HG03432 (cell line): ENCODE data around the gene PPP1R37.

Experiments used
- ATAC-seq: cut with Tn5 transposase; IDR thresholded peaks from one replicate; pipeline ENCODE4 v1.9.1; 2021; ENCODE audit warnings: mild to moderate bottlenecking, moderate library complexity; ENCODE audit not compliant: unreplicated experiment

The PPP1R37 gene

DNA sequence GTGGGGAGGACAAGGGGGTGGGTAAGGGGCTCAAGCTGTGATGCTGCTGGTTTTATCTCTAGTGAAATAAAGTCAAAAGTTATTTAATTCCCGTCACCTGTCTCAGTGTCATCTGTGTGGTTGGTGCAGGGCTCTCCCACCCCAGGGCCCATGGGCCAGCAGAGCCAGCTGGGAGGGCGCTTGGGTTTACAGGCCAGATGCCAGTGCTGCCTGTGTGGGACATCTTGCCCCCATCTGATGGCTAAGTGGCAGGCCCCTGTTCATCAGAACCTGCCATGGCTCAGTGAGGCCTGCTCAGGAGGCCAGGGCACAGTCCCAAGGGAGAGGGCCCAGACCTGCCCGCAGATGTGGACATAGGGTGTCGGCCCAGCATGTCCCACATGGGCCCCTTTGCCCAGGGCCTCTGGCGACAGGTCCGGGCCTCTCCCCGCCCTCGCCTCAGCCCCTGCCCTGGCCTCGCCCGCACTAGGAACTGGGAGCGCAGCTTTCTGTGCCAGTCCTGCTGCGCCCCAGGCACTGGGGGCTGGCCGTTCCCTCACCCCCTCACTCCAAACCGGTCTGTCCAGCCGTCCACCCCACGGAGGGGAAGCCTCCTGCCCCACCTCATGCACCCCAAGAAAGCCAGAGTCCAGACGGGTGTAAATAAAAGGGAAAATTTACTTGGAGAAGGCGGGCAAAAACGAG is 22.0 kb upstream of the PPP1R37 start:
- no peak for ATAC-seq

DNA sequence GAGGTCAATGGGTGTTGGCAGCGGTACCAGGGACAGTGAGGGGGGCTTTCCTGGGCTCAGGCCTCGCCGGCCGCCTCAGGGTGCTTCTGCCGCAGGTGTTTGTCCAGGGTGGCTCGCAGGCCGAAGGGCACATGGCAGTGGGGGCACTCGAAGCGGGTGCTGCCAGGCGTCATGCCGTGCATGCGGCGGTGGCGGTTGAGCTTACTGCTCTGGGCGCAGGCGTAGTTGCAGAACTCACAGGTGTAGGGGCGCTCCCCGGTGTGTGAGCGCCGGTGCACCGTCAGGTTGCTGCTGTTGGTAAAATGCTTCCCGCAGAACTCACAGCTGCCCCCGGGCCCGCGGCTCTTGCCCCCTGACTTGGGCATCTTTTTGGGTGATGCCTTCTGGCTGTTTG is 21.4 kb upstream of the PPP1R37 start:
- ATAC-seq = no peak

DNA sequence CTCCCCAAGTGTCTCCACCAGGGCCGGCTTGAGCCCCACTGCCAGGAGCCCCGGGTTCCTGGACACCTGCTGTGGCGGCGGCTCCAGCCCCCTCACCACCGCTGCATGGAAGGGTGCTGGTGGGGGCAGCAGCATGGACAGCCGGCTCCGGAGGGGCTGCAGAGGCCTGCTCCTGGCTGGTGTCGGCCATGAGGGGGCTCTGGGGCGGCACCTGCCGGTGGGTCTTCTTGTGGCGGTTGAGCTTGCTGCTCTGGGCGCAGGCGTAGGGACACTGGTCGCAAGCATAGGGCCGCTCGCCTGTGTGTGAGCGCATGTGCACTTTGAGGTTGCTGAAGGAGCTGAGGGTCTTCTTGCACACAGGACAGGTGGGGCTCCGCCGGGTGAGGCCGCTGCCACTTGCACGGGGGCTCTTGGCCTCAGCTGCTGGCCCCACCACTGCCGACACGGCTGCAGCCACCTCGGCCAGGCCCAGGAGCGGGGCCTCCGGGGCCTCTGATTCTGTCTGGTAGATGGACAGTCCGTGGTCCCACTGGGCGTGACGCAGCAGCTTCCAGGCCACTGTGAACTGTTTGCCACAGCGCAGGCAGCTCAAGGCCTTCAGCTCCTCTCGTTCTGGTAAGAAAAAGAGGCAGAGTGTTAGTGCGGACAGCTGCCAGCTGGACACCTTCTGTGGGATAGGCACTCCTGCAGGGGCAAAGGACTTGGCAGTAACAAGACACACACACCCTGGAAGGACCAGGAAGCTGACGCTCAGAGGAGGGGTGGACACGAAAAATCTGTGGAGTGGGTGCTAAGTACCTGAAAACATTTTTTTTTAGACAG is 20.8 kb upstream of the PPP1R37 start:
- no peak for ATAC-seq

DNA sequence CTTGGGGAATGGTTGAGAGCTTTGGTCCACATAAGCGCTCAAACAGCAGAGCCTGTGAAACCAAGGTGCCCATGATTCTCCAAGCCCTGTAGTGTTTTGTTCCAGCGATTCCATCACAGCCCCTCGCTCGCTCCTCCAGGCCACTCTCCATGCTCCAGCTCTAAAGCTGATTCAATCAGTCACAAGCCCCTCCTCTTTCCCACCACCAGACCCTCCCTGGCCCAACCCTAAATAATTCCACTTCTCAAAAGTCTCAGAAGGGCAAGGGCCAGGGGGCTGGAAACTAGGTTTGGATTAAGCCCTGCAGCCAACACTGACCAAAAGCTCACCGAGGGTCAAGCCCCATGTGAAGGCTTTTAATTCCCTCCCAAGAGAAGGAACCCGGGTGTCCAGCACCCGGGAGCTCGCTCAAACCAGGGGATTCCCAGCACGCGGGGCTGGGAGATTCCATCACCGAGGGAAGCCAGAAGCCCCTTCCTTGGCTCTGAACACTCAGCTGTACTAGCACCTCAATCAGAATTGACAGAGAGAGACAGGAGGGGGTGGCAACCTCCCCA is 18.2 kb upstream of the PPP1R37 start:
- no peak for ATAC-seq

DNA sequence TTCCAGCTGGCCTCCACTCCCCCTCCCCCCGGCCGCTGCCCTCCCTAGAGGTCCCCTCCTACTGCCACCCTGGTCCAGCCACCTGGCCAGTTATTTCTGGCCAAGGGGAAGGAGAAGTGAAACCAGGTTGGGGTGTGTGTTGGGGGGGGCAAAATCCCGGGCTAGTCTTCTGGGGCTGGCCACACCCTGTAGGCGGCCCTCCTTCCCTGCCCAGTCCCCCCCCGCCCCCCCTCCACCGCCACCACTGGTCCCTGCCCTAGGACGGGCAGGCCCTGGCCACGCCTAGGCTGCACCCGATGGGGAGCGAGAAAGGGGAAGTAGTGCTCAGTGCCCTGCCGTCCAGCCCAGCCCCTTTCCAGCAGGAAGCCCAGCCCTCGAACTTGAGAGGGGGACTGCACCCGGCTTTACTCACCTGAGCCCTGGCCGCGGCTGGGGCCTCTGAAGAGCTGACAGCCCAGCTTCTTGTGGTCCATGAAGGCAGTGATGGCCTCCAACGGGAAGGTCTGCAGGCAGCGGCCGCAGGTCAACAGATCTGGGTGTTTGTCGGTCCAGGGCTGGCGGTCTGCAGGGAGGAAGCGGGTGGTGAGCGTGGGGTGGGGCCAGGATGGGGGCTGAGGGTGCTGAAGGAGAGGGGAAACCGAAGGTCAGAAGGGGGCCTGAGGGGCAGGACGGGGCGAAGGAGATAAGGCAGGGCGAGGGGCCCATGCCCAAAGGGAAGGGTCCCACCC is 17.5 kb upstream of the PPP1R37 start:
- peak; percentile 58 for ATAC-seq

DNA sequence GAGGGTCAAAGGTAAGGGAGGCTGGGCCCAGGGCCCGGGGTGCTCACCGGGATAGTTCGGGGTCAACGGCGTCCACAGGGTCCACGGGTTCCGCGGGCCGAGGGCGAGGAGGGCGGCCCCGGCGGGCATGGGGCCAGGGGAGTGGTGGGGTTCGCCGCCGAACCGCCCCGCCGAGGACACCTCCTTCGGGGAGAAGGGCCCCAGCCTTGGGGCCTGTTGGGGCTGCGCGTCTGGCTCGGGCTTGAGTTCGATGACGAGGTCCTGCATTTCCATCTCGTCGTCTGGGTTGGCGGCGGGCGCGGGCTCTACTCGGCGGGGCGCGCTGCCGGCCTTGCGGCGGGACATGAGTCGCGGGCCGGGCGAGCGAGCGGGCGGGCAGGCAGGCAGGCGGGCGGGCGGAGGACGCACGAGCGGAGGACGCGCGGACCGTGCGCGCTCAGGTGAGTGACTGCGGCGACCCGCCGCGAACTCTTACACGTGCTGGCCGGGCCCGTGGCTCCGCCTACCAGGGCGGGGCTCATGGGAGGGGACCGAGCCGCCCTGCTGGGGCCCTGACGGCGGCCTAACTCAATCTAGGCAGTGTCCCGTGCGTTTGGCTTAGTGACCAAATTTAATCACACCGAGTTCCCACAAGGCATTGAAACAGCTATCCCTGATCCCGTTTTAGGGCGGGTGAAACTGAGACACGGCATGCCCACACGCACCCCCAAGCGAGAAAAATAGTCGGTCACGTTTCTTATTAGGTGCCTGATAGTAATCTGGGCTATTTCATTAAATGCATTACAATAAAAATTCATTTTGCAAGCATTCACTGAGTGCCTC is 16.7 kb upstream of the PPP1R37 start, which contains the start of gene ZNF296:
TSS of gene ZNF296 (minus strand) at position 450 of the 822 bp plus-strand sequence. CDS start at position 345, 105 bp downstream.
- peak; percentile 39 for ATAC-seq

DNA sequence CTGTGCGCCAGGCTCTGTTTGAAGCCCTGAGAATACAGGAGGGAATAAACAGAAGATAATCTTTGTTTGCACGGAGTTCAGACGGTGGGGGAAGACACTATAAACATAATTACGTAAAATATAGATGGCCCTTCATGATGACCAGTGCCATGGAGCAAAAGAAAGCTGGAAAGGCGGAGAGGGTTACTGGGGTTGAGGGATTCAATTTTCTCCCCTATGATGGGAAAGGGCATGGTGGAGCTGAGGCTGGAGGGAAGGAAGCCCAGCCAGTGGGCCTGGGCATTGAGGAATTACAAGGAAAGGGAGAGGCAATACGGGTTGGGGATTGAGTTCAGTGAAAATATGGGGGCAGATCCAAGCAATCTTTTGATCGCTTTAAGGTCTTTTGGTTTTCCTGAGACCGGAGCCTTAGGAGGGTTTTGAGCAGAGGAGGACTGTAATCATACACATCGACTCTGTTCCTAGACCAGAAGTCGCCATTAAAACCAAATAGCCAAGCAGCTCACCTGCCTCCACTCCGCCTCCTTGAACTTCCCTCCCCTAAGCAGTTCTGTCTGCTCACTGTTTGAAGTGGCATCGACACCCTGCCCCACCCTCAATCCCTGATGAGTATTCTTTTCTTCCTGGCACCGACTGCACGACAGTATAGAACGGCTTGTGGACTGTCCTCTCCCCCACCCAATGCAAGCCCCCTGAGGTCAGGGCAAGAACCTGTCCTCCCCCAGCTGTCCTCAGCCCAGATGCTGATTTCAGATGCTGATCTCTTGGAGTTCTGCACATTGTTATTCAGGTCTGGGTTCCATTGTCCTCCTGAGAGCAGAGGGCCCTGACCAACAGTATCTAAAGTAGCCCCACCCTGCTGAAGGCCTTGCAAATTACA is 15.9 kb upstream of the PPP1R37 start:
- no peak for ATAC-seq

DNA sequence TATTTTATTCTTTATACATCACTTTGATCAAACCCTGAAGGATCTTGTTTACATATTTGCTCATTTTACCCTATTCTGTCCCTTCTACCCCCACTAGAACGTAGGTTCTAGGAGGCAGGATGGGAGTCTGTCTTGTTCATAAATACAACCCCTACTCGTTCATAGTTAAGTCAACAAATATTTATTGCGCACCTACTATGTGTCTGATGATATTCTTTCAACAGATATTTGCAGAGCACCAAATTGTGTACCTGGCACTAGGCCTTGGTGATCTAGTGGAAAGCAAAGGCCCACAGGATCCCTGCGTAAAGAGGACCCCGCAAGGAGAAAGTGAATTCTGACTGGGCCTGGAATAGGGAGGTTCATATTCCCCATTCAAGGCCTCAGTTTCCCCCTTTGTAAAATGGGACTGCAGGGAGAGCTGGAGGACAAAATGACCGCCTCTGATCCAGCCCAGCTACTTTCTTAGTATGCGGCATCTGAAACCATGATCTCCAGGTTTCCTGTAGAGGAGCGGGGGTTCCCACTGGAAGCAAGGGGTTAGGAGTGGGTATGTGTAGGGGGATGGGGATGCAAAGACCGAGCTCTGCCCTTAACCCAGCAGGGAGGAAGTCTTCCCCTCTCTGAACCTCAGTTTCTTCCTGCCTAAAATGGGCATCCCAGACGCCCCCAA is 14.5 kb upstream of the PPP1R37 start:
- ATAC-seq = peak; percentile 1

DNA sequence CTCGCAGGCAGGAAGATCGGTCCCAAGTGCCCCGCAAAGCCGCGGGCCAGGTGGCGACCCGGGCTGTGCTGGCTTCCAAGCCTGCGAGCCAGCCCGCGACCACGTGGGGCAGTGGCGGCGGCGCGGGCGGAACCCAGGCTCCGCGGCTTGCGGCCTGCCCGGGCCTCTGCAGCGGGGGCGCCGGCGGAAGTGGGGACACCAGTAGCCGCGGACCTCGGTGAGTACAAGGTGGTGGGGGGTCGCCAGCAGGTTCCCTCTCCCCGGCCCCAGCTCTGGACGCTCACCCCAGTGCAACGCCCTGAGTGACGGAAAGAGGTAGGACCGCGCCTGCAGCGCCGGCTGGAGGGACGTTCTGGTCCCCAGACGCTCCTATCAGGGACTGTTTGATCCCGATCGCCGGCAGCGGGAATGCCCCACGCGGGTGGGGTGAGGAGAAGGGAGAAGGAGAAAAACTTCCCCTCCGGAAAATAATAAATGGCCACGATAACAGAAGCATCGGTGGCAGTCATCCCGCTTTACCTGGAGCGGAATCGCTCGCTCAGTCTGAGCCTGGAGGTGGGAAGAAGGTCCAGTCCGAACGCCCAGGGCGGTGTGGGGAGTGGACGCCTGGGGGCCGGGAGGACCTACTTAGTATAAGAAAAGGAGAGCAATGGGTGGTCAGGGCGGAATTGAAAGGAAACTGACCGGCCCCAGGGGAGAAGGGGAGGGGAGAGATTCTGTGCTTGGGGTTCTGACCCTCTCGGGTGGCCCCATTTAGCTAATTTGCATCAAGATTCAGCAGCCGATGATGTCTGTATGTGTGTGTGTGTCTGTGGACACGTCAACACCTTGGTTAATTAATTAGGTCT is 13.7 kb upstream of the PPP1R37 start, which contains the start of gene GEMIN7:
TSS of gene GEMIN7 (plus strand) at position 198 of the 848 bp plus-strand sequence. CDS start 10,855 bp downstream, outside the sequence.
- peak; percentile 38 for ATAC-seq

DNA sequence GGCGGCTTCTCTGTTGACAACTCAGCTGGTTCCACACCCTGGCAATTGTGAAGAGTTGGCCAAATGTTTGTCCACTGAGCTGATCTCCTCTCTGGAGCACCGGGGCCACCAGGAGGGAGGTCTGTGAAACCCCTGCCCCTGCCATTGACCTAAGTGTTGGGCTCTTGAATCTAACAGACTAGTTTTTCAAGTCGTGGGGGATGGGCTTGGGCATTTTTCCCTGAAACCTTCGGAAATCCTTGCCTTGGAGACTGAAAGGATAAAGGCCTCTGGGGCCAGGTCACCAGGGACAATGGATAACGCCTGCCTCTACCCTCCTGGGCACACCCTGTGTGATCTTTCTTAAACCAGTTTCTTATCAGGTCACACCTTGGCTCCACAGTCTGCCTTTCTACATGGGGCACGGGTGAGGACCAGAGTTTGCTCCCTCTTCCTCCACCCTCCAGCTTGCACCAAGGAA is 13.0 kb upstream of the PPP1R37 start:
- ATAC-seq = no peak

DNA sequence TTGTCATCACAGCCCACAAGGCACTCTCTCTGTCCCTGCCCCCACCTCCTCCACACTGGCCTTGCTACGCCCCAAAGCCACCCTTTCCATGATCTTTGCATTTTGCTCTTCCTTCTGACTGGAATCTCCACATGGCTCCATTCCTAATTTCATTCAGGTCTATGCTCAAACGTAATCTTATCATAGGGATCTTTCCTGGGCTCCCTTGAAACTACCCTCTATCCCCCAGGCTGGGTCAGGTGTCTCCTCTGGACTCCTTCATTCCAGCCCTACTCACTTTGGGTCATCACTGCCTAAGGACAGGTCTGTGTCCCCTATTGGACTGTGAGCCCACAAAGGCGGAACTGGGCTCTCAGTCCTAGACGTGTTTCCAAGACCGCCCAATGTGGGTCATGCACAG is 10.8 kb upstream of the PPP1R37 start:
- no peak for ATAC-seq

DNA sequence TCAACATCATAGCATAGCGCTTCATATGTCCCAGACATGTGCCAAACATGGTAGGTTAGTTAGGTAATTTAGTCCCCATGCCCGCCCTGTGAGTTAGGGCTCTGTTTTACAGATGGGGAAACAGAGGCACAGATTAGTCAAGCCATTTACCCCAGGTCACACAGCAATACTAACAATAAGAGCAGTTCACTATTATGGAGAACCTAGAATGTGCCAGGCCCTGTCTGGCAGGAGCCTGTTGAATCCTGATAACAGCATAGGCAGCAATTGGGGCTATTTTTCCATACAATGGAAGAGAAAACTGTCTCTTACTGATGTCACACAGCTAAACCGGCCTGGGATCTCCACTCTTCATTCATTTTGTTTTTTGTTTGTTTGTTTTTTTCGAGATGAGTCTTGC is 6.5 kb upstream of the PPP1R37 start:
- ATAC-seq = no peak

DNA sequence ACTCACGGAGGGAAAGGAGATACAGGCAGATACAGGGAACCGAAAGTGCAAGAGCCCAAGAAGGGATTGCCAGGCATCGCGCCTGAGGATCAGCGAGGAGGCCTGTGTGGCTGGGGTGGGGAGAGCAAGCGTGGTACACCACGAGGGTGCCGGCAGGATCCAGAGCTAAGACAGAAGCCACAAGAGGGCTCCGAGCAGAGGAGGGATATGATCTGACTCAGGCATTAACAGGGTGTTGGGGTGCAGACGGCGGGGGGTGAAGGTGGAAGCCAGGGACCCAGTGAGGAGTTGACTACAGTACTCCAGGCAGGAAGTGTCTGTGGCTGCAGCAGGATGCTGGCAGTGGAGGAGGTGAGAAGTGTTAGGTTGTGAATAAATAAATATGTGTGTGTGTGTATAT is 5.4 kb upstream of the PPP1R37 start:
- no peak for ATAC-seq

DNA sequence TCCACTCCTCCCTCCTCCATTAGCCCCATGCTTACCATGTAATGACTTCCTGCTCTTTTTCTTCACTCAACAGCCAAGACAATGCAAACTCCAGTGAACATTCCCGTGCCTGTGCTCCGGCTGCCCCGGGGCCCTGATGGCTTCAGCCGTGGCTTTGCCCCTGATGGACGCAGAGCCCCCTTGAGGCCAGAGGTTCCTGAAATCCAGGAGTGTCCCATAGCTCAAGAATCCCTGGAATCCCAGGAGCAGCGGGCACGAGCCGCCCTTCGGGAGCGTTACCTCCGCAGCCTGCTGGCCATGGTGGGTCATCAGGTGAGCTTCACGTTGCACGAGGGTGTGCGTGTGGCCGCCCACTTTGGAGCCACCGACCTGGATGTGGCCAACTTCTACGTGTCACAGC is 2.9 kb upstream of the PPP1R37 start:
- no peak for ATAC-seq

DNA sequence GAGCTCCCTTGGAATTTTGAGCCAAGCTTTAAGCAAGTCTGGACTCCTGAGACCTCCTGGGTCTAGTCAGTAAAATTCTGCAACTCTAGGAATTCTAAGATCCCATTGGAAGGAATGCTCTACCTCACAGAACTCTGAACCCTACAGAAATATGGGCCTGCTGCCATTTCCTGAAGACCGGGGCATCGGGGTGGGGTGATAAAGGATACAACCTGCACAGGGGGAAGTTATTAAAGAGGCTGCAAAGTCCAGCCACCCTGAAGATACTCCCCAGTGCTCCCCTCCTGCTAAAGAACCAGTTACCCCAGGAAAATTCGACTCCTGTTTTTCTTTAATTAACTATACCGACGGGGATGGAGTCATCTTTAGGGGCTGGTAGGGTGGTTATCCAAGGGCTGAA is 2.4 kb upstream of the PPP1R37 start:
- no peak for ATAC-seq

DNA sequence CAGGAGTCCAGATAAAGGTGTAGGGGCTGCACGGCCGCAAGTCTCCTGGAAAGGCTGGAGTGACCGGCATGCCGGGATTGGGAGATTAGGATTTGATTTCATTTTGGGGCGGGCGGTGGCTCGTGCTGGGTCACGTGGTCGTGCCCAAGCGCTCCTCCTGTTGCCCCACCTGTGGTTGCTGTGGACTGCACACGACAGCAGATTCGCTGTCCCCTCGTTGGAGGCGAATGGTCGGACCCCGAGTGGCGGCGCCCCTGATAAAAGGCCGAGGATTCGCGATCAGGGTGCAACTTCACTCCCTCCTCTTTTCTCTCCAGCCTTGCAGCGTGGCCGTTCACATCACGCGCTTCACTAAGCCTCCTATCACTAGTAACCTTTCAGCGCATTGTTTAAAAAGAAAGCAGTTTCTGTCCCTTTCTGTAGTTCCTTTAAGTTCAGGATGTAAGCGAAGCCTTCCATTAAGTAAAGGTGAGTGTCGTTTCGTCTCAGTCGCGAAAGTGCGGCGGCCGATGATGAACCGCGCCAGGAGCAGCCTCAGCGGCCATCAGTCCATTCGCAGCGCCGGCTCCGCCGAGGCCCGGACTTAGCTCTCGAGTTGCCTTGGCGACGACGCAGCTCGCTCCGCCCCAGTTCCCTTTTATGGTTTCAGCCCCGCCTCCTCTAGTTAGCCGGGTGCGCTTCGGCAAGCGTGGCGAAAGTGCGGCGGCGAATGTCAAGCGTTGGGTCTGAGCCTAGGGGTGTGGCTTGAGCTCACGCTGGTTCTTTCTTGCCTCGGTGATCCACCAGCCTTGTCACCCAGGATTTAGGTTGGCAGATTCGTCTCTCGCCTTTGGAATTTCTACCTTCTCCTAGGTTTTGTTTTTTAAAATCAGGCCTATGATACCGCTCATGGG is 1.7 kb upstream of the PPP1R37 start:
- ATAC-seq = peak; percentile 64

DNA sequence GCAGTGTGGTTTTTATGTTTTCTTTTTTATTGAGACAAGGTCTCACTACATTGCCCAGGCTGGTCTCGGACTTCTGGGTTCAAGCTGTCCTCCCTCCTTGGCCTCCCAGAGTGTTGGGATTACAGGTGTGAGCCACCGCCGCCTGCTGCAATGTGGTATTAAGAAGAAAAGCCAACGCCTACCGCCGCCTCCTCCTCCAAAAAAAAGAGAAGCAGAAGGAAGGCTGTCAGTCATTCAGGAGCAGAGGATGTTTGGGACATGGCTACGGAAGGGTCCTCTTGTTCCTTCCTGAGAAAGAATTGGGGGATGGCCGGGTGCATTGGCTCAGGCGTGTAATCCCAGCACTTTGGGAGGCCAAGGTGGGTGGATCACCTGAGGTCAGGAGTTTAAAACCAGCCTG is 1.2 kb downstream of the PPP1R37 start:
- ATAC-seq = no peak
